Smooth muscle cell (in vitro differentiated cells): Measurements from ENCODE around the gene PAQR8. TPM values are rescaled to one million over a fixed set of nuclear protein-coding genes. Genes with fewer than 3 reads are reported as not detected.

ENCODE experiments used
- DNase-seq: peaks from one replicate; lab custom pipeline; 2025; ENCODE audit not compliant: unreplicated experiment; lab: John Stamatoyannopoulos, UW
- H2AFZ ChIP-seq: fragments of 200-600 bp; sonication (generic); 2 replicates; pipeline ENCODE4 v1.6.0; 2016; ENCODE audit warnings: antibody characterized with exemption, low read depth, mild to moderate bottlenecking
- H3F3A ChIP-seq: fragments of 200-600 bp; sonication (generic); 2 replicates; pipeline ENCODE4 v1.6.0; 2017; ENCODE audit warnings: antibody characterized with exemption, low read depth
- H3K27ac ChIP-seq: fragments of 200-600 bp; sonication (generic); 2 replicates; pipeline ENCODE4 v1.5.1; 2016; ENCODE audit warnings: low read depth, mild to moderate bottlenecking
- H3K27me3 ChIP-seq: fragments of 200-600 bp; sonication (generic); 2 replicates; pipeline ENCODE4 v1.6.1; 2016; ENCODE audit warnings: low read depth, mild to moderate bottlenecking
- H3K36me3 ChIP-seq: fragments of 200-600 bp; sonication (generic); 2 replicates; pipeline ENCODE4 v1.5.1; 2016; ENCODE audit warnings: low read depth
- H3K4me1 ChIP-seq: fragments of 200-600 bp; sonication (generic); 2 replicates; pipeline ENCODE4 v1.5.1; 2016; ENCODE audit warnings: low read depth
- H3K4me2 ChIP-seq: fragments of 200-600 bp; sonication (generic); 2 replicates; pipeline ENCODE4 v1.6.0; 2016; ENCODE audit warnings: mild to moderate bottlenecking
- H3K4me3 ChIP-seq: fragments of 200-600 bp; sonication (generic); 2 replicates; pipeline ENCODE4 v1.5.1; 2016; ENCODE audit warnings: mild to moderate bottlenecking
- H3K79me2 ChIP-seq: fragments of 200-600 bp; sonication (generic); 2 replicates; pipeline ENCODE4 v1.6.0; 2016; ENCODE audit warnings: low read depth, mild to moderate bottlenecking
- H3K9ac ChIP-seq: fragments of 200-600 bp; sonication (generic); 2 replicates; pipeline ENCODE4 v1.6.0; 2016; ENCODE audit warnings: low read depth
- H3K9me3 ChIP-seq: fragments of 200-600 bp; sonication (generic); replicated peaks from 2 replicates; pipeline ENCODE4 v1.5.1; 2016; ENCODE audit warnings: low read depth
- H4K20me1 ChIP-seq: fragments of 200-600 bp; sonication (generic); 2 replicates; pipeline ENCODE4 v1.6.0; 2016; ENCODE audit warnings: low read depth
- CTCF ChIP-seq: fragments of 200-600 bp; sonication (generic); IDR thresholded peaks from 2 replicates; pipeline ENCODE4 v1.5.1; 2017; ENCODE audit warnings: borderline replicate concordance, mild to moderate bottlenecking, antibody characterized with exemption; ENCODE audit not compliant: insufficient read depth, poor library complexity, severe bottlenecking
- WGBS: methylation state at CpG from one replicate; pipeline ENCODE4 v1.1.7; 2016; ENCODE audit warnings: low lambda C conversion rate; 5-methylcytosine and 5-hydroxymethylcytosine counted together
- polyA plus RNA-seq: library from polyadenylated mRNA; unstranded; fragments of >200 nt; fragmentation: Nextera tagmentation; extraction: Ambion mirVana; gene quantifications from 2 replicates; pipeline ENCODE4 v1.2.1, GENCODE V29; 2016
- total RNA-seq: library from RNA; depleted of rRNA; stranded (reverse); fragments of >200 nt; gene quantifications from 2 replicates; pipeline ENCODE4 v1.2.3, GENCODE V29; 2014

The PAQR8 gene
- total and polyA plus RNA-seq, 2 experiments from 2014 or later = 4.3 to 6.1 TPM

GRCh38 chr6:52419809-52420667, 58.1 kb downstream of the PAQR8 start, which contains the start of gene EFHC1:
EFHC1 (plus strand) TSS chr6:52420342; CDS start chr6:52420411, 69 bp downstream.
- no peaks in the 10 kb centered on the region for H4K20me1 ChIP-seq

GRCh38 chr6:52420668-52421358, 58.9 kb downstream of the PAQR8 start:
- Histone ChIP-seq H3K4me1 (peaks cover 18% of the 10 kb centered on the region), H4K20me1 (no peaks in the 10 kb centered on the region), H3K36me3 (no peaks in the 10 kb centered on the region), H3K27me3 (no peaks in the 10 kb centered on the region), H3K9ac (peak overlapping the region; percentile 96), H2AFZ (peak overlapping the region; percentile 83), H3F3A (peaks cover 5% of the 10 kb centered on the region), H3K4me3 (peak overlapping the region; percentile 65), H3K9me3 (no peaks in the 10 kb centered on the region), H3K27ac (peak overlapping the region; percentile 84), H3K79me2 (no peaks in the 10 kb centered on the region), H3K4me2 (peak overlapping the region; percentile 94)
- DNase-seq = no peak
- no peak for TF ChIP-seq CTCF
- WGBS = under 1% methylated on average over 21 of the region's 21 CpGs

More at GRCh38 chr6:52419809-52420667, 58.1 kb downstream of the PAQR8 start, which contains the start of gene EFHC1:
- H3K79me2 ChIP-seq = no peaks in the 10 kb centered on the region
- peaks cover 18% of the 10 kb centered on the region for H3K4me1 ChIP-seq
- no peaks in the 10 kb centered on the region for H3K36me3 ChIP-seq
- peak; percentile 94 for DNase-seq
- peaks cover 5% of the 10 kb centered on the region for H3F3A ChIP-seq
- no peak for TF ChIP-seq CTCF
- peak within 1 kb of the TSS; percentile 84 for H3K27ac ChIP-seq
- peak within 1 kb of the TSS; percentile 96 for H3K9ac ChIP-seq
- peak within 1 kb of the TSS; percentile 94 for H3K4me2 ChIP-seq
- H3K4me3 ChIP-seq = peak within 1 kb of the TSS; percentile 65
- WGBS = under 1% methylated on average over 52 of the region's 57 CpGs
- no peaks in the 10 kb centered on the region for H3K9me3 ChIP-seq
- H3K27me3 ChIP-seq = no peaks in the 10 kb centered on the region
- peak within 1 kb of the TSS; percentile 83 for H2AFZ ChIP-seq

GRCh38 chr6:52422156-52422555, 60.2 kb downstream of the PAQR8 start:
- Histone ChIP-seq H3K4me3 (no peak overlapping the region), H3K4me1 (peaks cover 18% of the 10 kb centered on the region), H3F3A (peaks cover 5% of the 10 kb centered on the region), H3K79me2 (no peaks in the 10 kb centered on the region), H2AFZ (no peak overlapping the region), H3K9me3 (no peaks in the 10 kb centered on the region), H4K20me1 (no peaks in the 10 kb centered on the region), H3K36me3 (no peaks in the 10 kb centered on the region), H3K9ac (no peak overlapping the region), H3K4me2 (no peak overlapping the region), H3K27me3 (no peaks in the 10 kb centered on the region), H3K27ac (no peak overlapping the region)
- no peak for TF ChIP-seq CTCF
- no peak for DNase-seq
- 96% methylated on average over 2 of the region's 2 CpGs for WGBS
